GM19395 (cell line): ENCODE measurements around the gene GCSH.
A peak's percentile ranks its signal among the peaks of the same experiment; 100 is the strongest.
"Not testable (repeated sequence)": the region's sequence is repeated elsewhere in the genome, so short reads cannot be mapped to it uniquely, and the experiment has no call there.

Experiments
- ATAC-seq: cut with Tn5 transposase; IDR thresholded peaks from one replicate; pipeline ENCODE4 v1.9.1; 2021; ENCODE audit warnings: mild to moderate bottlenecking, moderate library complexity; ENCODE audit not compliant: unreplicated experiment

GCSH gene

DNA sequence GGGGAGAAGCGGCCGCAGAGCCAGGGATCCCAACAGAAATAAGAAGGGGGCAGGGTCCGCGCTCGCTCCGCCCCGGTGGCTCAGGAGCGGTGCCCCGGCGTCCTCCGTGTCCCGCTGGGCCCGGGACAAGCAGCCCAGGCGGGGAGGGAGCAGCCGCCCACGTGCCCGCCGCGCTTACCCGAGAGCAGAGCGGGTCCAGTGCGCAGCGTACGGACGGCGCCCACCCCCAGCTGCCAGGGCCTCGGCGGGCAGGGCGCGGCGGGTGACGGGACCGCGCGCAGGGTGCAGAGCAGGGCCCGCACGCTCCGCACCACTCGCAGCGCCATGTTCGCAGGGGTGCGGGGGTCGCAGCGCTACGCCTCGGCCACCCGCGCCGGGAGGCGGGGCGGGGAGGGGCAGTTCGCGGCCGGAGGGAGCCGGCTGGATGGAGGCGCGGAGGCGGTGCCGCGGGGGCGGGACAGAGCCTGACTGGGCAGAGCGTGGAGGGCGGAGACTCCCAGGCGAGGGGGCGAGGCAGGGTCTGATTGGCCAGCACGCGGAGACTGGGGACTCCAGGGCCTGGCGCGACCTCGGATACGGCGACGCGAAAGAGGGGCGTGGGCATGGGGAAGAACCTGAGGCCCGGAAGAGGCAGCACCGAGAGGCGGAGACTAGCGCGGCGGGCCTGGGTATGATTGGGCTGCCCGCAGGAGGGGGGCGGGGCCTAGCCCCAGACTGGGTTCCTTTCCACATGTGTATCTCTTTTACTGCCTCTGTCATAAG lies at the start of gene GCSH:
Gene GCSH, minus strand, starts transcription at position 443 of the 762 bp plus-strand sequence. Its CDS starts 117 bp downstream, at position 326.
- ATAC-seq: peak; percentile 98

DNA sequence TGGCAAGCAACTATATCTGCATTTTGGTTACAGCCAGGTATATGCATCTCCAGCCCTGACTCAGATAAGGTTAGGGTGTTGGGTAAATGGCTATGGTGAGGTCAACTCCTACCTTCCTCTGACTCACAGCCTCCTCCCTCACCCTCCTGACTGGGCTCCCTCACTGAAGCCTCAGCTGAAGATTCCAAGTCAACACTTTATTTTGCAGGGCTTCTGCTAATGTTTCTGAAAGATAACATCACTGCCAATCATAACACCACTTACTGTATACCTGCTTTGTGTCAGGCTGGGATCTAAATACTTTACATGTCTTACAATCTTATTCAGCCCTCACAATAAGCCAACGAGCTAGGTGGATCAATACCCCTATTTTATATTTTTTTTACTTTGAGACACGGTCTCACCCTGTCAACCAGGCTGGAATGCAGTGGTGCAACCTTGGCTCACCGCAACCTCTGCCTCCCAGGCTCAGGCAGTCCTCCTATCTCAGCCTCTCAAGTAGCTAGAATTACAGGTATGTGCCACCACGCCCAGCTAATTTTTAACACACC lies 47.8 kb upstream of the GCSH start:
- no peak for ATAC-seq

DNA sequence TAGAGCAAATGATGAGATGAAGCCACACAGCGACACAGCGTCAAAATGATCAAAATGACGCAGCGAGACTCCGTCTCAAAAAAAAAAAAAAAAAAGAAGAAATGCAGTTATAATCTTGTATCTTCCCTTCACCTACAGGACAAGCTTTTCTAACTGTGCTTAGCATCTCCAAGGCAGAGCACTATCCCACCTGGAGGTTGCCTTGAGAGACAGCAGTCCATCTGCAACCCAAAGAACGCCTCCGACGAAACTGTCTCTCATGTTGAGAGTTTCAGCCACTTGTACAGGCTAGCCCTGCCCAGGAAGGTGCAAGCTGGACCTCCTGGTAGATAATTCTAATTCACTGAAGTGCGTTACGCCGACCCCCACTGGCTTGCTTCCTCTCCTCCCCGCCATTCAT lies 46.7 kb upstream of the GCSH start:
- ATAC-seq: no peak

DNA sequence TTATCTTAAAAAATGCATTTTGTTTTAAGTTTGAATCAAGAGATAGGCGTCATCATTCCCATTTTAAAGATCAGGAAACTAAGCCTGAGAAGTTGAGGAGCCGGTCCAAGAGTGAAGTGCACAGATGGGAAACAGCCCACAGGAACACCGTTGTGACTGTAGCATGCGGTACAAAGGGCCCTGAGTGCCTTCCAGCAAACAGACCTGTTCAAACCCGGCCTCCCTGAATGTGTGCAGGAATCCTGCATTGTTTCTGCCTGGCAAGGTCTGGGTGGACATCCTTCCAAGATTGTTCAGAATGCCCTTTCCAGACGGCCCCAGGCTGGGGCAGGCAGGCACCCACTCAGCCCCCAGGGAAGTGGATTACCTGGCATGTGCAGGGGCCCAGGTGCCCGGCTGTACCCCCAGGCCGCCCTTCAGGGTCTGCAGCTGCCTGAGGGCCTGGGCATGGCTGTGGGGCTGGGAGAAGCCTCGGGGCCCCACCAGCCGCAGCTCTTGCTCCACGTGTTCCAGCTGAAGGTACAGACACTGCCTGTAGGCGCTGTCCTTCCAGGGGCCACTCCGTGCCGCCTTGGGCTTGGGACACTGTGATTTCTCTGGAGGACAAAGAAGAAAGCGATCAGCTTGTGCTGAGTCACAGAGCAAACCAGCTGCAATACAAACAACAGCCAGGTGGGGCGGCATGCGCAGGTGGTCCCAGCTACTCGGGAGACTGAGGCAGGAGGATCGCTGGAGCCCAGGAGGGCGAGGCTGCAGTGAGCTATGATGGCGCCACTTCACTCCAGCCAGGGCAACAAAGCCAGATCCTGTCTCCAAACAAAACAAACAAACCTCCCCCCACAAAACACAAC lies 45.0 kb upstream of the GCSH start:
- no peak for ATAC-seq

DNA sequence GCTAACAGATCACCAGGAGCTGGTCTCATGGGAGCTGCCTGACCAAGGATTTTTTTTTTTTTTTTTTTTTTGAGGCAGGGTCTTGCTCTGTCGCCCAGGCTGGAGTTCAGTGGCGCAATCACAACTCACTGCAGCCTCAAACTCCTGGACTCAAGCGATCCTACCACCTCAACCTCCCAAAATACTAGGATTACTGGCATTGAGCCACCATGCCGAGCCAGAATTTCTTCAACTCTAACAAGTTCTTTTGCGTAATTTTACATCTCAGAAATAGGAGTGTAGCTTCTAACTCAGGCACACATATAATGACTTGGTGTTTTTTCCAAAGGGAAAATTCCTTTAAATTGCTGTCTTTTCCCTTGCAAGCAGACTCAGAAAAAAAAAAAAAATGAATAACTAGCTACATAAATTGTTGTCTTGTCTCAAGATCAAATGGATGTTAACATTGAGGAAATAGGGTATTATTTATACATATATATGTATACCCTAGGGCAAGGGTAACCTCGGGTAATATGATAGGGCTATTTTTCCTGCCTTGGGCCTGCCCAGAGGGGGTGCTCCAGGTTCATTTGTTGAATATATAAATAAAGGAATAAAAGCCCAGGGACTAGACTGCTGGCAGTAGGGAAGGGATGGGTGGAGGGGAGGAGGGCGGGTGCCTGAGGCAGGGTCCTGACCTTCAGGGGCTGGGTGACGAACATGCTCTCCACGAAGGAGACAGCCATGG lies 42.8 kb upstream of the GCSH start:
- ATAC-seq: no peak

DNA sequence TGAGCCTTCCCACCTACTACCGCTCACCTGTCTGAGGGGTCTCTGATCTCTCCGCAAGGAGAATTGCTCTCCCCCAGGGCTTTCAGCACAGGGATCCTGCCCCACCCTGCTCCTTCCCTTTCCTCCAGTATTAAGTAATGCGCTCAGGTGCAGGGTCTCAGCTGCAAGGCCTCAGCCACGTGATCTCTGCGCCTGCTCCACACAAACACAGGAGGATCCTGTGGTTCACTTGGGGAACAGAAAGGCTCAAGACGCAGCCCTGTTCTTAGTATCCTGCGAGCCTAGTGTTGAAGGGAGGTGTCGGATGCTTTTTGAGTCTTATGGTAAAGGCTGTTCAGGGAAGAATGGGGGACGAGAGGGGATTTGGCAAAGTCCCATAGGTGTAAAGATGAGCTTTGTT lies 41.6 kb upstream of the GCSH start:
- no peak for ATAC-seq

DNA sequence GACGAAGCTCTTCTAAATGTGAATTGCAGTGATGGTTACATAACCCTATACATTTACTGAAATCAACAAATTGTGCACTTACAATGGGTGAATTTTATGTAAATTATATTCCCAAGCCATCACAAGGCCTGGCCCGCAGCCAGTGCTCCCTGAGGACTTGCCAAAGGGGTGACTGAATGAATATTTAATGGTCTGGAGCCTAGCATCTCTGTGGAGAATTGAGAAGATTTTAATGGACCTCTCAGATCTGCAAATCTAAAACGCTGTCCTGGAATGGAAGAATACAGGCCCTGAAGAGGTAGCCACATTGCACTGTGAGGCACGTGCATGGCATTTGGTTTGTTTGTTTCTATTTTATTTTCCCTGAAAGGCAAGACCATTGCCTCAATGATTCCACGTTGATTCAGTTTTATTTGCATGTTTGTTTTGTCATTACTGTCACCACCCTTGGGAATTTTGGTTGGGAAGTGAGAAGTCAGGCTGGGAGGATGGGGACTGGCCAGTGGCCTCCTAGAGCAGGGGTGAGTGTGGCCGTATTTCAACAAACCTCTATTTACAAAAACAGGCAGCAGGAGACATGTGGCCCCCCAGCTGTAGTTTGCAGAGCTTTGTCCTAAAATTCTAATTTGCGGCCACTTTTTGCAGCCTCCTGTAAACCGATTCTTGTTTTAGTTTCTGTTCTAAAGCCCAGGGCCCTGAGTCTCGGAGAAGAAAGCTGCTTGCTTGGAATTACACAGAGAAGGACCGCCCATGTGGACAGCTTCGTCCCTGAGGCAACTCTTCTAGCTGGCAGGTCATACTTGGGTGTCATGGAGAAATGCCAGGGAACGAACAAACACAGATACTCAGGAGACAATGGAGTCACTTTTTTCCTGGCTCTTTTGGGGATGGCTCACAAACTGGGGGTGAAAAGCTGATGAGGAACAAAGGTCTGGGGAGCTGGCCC lies 40.5 kb upstream of the GCSH start:
- ATAC-seq: no peak

GRCh38 chr16:81130126-81130525 lies 33.9 kb upstream of the GCSH start:
- no peak for ATAC-seq

- no peak for ATAC-seq
Observed at GRCh38 chr16:81128726-81129524, 32.7 kb upstream of the GCSH start.

DNA sequence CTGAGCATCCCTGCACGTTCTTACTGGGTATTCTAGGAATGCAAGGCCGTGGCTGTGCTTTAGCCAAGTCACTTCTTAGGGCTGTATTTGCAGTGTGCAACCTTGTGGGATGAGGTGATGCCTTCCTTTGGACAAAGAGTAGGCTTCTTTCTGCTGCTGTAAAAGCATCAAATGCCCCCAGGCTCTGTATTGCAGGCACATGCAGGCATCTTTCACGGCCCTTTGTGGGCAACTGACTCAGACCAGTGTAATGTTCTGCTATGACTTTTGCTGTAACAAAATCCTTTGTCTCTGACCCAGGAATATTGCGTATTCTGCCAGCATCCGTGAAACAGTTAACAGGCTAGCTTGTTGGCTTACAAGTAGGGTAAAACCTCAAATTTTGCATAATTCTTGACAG lies 30.9 kb upstream of the GCSH start:
- no peak for ATAC-seq

GRCh38 chr16:81123092-81123852 lies 27.1 kb upstream of the GCSH start:
- ATAC-seq: no peak

- no peak for ATAC-seq
Observed at GRCh38 chr16:81121474-81121990, 25.3 kb upstream of the GCSH start.

DNA sequence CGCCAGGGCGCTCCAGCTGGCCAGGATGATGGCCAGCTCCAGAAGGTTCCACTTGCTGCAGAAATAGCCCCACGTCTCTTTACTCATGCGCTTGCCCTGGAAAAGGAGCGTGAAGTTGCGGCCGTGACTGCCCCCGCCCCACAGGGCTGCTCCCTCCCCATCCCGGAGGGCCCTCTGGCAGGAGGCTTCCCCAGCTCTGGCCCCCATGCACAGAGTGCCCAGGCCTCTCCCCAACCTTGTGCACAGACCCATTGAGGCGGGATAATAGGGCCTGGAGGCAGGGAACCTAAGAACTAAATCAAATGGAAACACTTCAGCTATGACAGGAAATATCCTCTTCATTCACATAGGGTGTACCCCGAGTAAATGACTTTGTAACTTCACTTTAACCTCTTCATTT lies 21.2 kb upstream of the GCSH start:
- ATAC-seq: no peak

- ATAC-seq: no peak
Observed at GRCh38 chr16:81116285-81116684, 20.1 kb upstream of the GCSH start.

DNA sequence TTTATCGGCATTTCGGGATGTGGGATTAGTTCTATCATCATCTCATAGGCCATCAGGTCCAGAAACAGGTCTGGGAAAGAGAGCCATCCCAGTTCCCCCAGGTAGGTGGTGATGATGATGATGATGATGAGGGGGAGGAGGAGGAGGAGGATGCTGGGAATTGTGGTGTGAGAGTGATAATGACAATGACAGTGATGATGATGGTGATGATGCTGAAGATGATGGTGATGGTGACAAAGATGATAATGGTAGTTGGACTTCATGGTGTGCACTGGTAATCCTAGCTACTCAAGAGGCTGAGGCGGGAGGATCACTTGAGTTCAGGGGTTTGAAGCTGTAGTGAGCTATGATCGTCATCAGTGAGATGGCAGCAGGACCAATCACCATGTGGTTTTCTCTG lies 16.3 kb upstream of the GCSH start:
- ATAC-seq: no peak

DNA sequence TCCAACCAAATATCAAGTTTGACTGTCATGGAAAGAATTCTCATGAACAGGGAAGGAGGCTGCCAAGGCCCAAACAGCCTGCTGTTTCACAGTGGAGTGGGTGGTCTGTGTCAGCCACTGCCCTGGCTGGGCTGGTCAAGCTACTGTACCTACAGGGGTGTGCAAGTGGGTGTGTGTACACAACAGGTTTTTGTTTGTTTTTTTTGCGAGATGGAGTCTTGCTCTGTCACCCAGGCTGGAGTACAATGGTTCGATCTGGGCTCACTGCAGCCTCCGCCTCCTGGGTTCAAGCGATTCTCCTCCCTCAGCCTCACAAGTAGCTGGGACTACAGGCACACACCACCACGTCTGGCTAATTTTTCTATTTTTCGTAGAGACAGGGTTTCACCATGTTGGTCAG lies 13.1 kb upstream of the GCSH start:
- ATAC-seq: not testable (repeated sequence)

- ATAC-seq: no peak
Observed at GRCh38 chr16:81107511-81107910, 11.3 kb upstream of the GCSH start.

- no peak for ATAC-seq
Observed at GRCh38 chr16:81106826-81107503, 10.8 kb upstream of the GCSH start.
